Spleen (tissue), 7 donors: ENCODE data around the gene NHERF1.

ENCODE experiments used
- POLR2AphosphoS5 ChIP-seq, 3 donors: sonication (generic); formaldehyde crosslinking; IDR thresholded peaks; one replicate each; pipeline ENCODE4 v1.5.1; 2017; ENCODE audit warnings: antibody characterized with exemption in 3 of 3
- TF ChIP-seq, protein P1 (sequence below), 11 experiments: fragments of 200-600 bp in 7 of 11; fragments of 450-650 bp in 4 of 11; sonication (generic) in 4 of 11; IDR thresholded peaks in 8 of 11; conservative IDR thresholded peaks in 3 of 11; 1 replicate in 7 of 11; 2 replicates in 4 of 11; pipeline versions ENCODE4 v1.4.0 to v1.8.0; 2016 to 2021; ENCODE audit warnings: antibody characterized with exemption in 11 of 11, inconsistent platforms in 4 of 11, mild to moderate bottlenecking in 1 of 11
- donor health status: DM: no; HTN: no; CAD: no; lungs with moderate emphysema.
- donor health status: DM: no; HTN: no; CAD: no.
- donor health status: DM: no; HTN: no; CAD: no.

- TF ChIP-seq, protein P1, sequence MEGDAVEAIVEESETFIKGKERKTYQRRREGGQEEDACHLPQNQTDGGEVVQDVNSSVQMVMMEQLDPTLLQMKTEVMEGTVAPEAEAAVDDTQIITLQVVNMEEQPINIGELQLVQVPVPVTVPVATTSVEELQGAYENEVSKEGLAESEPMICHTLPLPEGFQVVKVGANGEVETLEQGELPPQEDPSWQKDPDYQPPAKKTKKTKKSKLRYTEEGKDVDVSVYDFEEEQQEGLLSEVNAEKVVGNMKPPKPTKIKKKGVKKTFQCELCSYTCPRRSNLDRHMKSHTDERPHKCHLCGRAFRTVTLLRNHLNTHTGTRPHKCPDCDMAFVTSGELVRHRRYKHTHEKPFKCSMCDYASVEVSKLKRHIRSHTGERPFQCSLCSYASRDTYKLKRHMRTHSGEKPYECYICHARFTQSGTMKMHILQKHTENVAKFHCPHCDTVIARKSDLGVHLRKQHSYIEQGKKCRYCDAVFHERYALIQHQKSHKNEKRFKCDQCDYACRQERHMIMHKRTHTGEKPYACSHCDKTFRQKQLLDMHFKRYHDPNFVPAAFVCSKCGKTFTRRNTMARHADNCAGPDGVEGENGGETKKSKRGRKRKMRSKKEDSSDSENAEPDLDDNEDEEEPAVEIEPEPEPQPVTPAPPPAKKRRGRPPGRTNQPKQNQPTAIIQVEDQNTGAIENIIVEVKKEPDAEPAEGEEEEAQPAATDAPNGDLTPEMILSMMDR (IDR thresholded peaks at IDR 0.05 in 8 of 11, conservative IDR thresholded peaks at IDR 0.05 in 3 of 11), result no peak
- no peak for TF ChIP-seq POLR2AphosphoS5 (IDR thresholded peaks at IDR 0.05)
These were observed 23.3 kb upstream of the NHERF1 start for GRCh38 chr17:74725111-74725510.
